Fibroblast of skin of right quadriceps (primary cell): ENCODE results near the gene CPLX4.

ENCODE experiments used
- DNase-seq: peaks from one replicate; pipeline ENCODE4 v3.0.0-alpha.2; 2013

CPLX4 gene, protein sequence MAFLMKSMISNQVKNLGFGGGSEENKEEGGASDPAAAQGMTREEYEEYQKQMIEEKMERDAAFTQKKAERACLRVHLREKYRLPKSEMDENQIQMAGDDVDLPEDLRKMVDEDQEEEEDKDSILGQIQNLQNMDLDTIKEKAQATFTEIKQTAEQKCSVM

DNA sequence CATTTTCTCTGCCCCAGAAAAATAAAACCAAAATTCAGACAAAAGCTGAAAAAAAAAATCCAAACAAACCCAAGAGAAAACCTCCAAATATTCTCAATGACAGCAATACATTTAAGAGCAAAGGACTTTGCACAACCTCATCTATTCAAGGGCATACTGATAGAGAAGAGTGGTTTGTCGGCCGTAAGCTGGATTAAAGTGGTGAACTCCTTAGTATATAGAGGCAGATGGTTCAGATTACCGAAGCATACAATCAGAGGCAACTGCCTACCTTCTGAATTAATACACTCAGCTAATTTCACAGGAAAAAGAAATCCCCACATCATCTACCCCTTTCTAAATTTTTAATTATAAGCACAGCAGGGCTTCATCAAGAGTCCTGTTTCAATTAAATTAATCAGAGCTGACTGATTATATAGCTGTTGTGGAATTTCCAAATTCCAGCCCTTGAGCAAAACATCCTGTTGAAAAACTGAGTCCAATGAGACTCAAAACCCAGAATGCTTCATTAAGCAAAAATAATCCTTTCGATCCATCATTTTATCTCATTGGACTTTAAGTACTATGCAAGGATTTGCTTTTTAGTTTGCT, at the start of gene CPLX4:
CPLX4 (minus strand) TSS at position 190 of the 591 bp plus-strand sequence; CDS start at position 3, 187 bp downstream.
- no peak for DNase-seq

DNA sequence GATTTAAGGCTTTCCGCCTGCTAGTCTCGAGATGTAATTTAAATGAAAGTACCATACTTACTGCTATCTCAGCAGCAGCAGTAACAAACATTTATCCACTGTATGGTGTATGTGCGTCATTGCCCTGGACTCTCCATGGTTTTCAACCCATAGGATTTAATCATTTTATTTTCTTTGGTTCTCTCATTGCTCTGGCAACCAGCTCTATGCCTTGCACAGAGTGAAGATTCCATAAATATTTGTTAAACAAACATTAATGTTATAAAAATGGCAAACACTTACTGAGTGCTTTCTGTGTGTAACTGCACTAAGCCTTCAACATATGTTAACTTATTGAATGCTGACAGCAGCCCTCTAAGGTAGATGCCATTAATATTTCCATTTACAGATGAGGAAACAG, 41.9 kb upstream of the CPLX4 start:
- no peak for DNase-seq

DNA sequence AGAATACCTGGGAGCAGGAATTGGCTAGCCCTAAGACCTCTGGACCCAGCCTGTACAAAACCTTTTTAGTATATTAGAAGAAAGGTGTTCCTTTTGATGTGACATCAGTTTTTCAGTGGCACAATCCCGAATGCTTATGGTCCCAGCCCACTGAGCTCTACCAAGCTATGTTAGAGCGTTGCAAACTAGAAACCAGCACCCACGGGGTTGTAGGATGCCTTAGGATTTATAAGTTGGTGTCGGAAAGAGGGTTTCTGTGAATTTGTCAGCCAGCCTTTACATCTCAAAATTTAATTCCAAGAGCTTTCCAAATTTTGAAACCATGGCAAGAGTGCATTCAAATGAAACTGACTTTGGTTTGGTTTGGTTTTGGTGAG, 41.1 kb upstream of the CPLX4 start:
- no peak for DNase-seq

DNA sequence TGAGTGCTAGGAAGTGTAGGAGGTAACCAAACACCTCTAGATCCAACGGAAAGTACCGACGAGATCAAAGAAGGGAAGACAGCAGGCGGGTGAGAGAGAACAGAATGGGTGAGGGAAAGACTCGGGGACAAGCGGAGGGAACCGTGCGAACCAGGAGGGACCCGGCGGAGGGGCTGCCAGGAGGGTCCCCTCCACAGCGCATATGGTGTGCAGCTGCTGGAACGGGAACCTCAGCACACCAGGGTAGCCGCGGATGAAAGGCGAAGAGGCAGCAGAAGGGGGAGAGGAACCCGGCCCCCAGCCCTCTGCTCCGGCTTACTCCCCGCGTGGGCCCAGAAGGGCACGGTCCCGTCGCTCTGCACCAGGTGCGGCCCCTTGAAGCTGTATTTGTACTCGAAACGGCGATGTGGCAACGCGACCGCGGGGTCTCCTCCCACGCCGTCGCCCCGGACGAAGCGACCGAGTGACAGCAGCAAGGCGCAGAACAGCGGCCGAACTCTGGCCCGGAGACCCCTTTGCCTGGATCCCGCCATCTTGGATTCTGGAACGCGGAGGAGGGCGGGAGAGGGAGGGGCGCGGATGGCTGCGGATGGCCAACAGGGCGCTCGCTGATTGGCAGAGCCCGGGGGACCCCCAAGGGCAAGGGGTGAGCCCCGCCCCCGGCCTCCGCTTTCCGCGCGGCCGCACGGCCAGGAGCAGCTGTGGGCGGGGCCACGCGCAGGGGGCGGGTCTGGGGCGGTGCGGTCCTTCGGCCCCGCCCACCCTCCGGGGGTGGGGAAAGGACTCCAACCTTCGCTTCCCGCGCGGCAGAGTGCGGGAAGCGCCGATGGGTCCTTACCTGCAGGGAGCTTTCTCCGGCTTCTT, 40.5 kb upstream of the CPLX4 start, which contains the start of gene LMAN1:
LMAN1 (minus strand) TSS at position 554 of the 864 bp plus-strand sequence; CDS start at position 533, 21 bp downstream.
- peak; percentile 96 for DNase-seq

DNA sequence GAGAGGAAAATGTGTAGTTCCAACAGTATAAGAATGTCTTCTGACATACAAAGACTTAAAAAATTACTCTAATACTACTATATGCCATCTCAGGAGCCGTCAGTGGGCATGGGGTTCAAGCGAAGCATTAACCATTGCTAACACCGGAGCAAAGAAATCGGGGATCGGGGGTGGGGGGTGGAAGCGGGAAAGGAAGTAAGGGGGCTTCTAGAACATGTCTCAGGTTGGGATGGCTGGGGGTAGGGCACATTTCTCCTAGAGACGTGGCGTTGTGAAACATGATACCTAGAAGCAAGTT, 39.9 kb upstream of the CPLX4 start:
- peak; percentile 78 for DNase-seq

DNA sequence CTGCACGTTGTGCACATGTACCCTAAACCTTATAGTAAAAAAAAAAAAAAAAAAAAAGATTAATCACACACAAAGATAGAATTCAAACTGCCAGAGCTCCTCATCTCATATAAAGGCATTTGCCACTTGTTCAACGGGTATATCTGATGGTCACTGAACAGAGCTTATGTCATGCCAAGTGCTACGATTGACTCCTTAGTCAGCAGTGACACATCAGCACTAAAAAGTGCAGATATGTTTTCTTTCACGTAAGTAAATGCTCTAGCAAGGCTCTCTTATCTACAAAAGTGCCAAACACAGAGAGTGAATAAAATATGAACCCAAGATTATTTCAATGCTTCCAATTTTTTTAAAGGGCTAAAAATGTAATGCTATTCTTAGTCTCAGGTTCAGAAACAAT, 39.5 kb upstream of the CPLX4 start:
- DNase-seq, result peak; percentile 73

DNA sequence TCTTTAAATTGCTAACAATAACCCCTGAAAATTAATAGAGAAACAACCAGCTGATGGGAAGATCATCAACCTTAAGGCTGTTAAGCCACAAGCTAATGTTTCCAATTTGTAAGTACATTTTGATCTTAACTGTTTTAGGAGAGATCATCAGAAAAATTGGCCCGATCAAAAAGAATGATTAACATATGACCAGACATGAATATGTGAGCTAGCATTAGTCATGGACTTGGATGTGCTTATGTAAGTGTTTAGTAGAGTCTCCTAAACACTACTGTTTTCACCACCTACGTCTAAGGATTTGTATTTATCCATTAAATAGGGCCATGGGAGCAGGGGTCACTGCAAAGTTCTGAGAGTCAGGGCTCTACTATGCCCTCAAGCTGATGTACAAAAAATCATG, 36.3 kb upstream of the CPLX4 start:
- no peak for DNase-seq

DNA sequence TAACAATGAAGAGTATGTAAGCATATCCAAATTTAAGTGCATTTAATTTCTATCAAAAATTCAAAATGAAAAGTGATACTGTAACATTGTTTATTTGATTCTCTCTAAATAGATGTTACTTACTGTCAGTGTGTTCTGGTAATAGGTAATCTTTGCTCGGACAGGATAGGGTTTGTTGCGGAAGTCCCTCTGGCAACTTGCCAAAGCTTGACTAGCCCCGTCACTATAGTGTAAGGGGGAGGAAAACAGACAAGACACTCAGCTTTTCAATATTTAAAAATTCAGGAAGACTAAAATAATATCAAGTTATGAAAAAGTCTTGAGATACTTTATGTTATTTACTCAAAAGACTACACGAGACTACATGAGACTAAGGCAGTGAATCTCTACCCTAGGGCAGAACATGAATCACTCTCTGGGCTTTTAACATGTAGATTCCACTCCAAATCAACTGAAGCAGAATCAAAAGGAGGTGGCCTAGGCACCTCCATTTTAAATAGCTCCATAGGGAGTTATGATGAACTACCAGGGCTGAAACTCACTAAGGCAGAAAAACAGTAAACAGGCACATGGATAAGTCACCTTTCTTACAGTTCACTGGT, 34.7 kb upstream of the CPLX4 start:
- no peak for DNase-seq

DNA sequence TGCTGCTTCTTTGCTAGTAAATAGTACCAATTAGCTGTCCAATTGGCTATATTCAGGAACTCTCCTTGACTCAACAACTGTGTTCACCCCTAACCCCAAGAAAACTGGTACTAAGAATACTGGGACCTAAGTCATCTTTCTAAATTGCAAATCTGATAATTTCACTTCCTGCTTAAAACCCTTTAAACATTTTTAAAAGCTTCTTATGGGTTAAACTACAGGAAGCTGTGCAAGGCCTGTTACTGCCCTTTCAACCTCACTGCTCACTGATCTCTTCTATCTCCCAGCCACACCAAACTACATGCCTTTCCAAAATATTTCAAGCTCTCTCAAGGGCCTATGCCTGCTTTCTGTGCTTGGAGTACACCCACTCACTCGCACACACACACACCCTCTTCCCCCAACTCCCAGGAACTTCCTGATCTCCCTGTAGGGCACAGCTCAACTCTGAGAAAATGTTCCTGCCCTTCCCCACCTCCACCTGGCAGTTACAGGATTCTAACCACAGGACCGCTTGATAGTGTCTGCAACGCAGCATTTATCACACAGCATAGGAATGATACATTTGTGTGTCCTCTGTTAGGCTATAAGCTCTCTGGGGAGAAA, 33.9 kb upstream of the CPLX4 start:
- DNase-seq, result no peak

DNA sequence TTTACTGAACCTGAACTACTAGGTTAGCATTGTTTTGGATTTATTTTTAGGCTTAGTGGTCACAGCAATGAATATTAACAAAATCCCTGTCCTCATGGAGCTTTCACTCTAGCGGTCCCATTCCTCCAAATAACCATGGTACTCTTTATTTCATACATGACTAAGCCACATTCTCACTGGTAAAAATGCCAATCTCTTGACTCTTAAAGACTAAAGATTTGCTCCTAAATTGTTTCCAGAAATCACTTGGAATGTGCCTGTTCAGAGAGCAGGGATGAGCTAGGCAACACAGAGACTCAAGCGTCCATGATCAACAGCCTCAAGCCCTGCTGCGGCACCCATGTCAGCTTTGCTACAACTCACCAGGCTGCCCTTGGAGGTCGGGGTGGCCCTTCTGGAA, 27.1 kb upstream of the CPLX4 start:
- DNase-seq, result peak; percentile 44

DNA sequence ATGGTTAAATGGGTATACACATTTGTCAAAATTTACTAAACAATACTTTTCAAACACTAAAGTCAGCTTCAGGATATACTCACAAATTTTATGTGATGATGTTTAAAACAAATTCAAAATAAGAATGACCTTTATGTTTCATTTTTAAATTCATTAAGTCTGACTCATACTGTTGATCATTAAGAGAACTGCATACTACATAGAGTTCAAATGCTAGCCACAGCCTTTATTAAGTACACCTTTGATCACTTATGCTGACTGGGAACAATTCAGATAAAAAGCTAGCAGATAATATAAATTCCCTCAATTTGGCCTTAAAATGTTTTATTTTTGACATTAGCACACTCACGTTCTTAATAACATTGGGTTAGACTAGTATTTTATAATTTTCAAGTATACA, 26.5 kb upstream of the CPLX4 start:
- no peak for DNase-seq

DNA sequence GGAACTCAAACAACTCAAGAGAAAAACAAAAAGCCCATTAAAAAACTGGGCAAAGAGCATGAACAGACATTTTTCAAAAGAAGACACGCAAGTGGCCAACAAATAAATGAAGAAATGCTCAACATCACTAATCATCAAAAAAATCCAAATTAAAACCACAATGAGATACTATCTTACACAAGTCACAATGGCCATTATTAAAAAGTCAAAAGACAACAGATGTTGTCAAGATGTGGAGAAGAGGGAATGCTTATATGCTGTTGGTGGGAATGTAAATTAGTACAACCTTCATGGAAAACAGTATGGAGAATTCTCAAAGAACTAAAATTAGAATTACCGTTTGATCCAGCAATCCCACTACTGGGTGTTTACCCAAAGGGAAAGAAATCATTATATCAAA, 25.5 kb upstream of the CPLX4 start:
- DNase-seq, result peak; percentile 8

DNA sequence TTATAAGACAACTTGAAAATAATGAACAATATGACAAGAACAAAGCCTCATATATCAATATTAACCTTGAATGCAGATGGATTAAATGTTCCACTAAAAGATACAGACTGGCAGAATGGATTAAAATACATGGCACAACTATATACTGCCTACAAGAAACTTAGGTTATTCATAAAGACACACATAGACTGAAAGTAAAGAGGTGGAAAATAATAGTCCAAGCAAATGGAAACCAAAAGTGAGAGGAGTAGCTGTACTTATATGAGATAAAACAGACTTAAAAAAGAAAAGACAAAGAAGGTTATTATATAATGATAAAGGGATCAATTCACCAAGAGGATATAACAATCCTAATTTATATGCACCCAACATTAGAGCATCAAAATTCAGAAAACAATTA, 22.4 kb upstream of the CPLX4 start:
- DNase-seq, result no peak

DNA sequence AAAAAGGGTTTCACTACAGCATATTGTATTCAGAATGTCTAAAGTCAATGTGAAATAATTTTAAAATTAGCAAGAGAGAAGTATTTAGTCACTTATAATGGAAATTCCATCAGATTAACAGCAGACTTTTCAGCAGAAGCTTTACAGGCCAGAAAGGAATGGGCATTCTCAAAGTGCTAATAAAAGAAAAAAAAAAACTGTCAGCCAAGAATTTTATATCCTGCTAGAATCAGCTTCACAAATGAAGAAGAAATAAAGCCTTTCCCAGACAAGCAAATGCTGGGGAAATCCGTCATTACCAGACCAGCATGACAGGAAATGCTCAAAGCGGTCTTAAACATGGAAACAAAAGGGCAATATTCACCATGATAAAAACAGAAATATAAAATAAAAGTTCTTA, 21.9 kb upstream of the CPLX4 start:
- DNase-seq, result no peak

DNA sequence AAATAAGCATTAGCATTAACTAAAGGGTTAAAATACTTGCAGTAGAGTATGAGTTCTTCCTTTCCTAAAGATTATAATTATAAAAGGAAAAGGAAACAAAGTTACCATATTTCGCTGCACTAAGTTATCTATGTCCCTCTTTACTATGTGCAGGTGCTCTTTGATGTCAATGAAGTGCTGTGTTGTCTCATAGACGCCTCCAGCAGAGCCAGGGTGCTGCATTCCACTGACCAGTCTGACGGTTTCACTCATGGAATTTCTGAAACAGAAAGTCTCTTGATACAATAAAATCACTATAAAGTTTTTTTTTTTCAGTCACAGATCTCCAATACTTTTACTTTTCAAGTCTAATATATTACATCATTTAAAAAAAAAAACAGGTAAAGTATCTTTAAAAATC, 14.5 kb upstream of the CPLX4 start:
- DNase-seq, result no peak

DNA sequence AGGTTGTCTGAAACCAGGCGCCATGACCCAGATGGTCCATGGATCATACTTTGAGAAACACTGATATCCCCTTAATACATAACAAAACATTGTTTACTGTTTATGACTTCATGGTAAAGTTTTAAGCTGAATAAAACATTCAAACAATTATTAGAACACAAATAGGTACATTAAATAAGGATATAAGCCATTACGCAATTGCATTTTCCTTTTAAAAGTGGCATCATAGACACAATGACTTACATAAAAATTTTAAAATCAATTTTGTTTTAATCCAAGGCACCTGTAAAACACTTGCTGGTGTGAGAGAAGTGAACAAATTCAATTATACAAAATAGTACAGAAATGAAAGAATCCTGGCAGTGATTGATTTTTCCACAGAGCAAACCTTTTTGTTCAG, 10.2 kb upstream of the CPLX4 start:
- DNase-seq, result no peak

DNA sequence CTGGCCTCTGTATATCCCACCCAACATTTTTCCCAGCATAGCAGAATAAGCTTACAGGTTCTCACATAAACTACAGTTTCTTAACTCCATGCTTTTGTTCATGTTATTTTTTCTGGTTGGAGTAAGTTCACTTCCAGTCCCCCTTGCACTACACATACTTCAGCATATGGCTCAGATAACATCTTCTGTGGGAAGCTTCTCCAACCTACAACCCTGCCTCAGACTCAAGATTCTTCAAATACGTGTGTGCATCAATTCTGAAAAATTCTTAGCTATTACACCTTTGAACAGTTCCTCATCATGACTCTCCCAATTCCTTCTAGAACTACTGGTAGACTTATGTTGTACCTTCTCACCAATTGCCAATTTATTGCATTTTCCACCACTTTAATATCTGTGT, 7.5 kb upstream of the CPLX4 start:
- DNase-seq, result no peak

DNA sequence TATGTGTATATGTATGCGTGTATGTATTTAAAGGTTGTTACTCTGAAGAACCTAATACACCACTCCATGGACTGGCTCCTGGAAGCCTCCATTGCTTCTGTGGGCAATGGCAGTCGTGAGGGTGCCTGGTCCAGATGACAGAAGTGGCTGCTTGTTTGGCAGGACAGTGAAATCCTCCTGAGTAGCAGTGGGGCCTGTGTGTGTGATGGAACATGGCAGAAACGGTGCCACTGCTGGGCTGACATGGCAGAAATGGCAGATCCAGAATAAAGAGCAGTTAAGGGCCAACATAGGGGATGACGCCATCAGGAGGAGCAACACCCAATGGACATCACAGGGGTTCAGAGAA, 6.1 kb upstream of the CPLX4 start:
- no peak for DNase-seq

DNA sequence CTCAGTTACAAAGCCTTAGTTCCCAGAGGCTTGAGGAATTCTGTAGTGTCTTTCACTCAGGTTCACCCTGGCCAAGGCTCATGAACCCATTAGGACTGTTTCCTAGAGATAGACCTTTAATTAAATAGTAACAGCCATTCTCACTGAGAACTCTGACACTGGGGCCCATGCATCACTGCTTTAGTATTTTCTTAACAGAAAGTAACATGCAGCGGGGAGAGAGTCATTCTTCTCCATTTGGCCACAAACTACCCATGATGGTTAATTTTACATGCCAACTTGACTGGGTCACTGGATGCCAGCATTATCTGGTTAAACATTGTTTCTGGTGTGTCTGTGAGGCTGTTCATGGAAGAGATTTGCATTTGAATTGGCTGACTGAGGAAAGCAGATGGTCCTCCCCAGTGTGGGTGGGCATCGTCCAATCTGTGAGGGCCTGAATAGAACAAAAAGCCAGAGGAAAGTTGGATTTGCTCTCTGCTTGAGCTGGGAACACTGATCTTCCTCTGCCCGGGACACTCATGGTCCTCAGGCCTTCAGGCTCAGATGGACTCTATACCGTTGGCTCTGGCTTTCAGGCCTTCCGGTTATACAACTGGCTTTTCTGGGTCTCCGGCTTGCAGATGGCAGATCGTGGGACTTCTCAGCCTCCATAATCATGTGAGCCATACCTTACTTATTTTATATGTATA, 5.6 kb upstream of the CPLX4 start:
- peak; percentile 27 for DNase-seq

DNA sequence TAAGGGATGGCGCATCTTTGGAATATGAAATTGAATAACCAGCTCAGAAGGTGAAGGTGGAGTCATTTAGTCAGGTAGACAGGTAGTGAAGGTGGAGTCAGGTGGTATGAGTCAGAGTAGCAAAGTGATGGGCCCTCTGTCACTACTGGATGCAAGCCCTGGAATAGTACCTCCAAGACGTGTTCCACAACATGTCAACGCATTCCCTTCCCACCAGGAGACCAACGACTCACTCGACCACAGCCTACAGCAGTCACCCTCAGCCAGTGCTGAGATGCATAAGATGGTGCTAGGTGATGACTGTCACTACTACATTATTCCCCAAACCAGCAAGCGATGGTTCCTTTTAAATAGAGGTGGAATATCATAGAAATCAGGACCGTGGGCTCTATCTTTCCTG, 6.8 kb downstream of the CPLX4 start:
- DNase-seq, result peak; percentile 63

DNA sequence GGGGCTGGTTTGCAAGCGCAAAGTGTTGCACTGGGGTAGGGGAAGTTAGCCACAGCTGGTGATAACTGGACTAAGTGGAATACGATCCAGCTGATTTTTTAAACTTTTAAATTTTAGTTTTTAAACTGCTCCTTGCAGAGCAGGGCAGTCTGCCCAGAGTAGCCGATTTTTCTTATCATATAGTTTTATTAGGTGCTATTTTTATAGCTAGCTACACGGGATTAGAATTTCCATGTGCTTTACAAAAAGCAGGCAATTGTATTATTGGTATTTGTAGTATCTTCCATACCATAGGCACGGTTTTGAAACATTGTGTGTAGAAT, 9.6 kb downstream of the CPLX4 start:
- no peak for DNase-seq

DNA sequence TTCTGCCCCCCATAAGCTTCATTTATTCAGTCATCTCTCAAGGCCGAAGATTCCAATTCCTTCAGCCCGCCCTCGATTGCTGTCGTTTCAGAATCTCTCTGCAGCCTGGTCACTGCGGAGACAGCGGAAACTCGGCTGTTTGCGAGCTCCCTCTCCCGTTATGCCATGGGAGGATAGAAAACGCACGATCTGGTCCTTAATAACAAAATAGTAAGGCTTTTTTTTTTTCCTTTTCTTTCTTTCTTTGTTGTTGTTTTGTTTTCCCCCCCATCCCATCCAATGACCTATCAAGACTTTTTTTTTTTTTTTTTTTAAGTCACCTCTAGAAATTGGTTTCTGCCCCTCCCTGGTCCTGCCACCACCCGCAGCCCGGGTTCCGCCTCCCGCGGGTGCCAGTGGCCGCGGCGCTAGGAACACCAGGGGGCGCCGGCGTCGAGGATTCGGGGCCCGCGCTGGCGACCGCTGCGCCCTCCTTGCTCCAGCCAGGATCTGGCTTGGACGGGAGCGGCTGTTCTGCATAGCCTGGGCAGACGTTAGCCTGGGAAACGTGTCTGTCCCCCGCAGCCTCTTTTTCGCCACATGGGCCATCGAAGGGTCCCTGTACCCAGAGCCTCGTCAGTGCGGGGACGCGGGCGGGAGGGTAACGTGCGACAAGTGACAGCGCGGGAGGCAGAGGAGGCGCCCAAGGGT, 10.1 kb downstream of the CPLX4 start:
- peak; percentile 60 for DNase-seq

DNA sequence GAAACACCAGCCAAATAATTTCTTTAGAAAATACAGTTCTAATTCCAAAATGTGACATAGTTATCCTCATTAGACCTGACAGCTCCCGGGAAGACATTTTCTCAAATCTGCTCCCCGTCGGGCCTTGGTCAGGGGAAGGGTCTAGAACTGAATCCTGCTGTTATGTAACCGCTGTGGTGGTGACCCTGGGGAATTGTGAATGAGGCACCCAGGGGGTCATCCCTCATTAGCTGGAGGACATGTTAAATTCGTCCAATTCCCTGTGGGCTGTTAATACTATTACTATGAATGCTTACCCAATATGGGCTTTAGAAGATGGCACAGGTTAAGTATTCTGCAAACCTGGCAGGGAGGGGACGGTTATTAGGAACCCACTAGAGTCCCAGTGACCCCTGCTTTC, 11.8 kb downstream of the CPLX4 start:
- no peak for DNase-seq
